Left ventricle myocardium superior (tissue), 1 donor: ENCODE results near the gene KRTAP10-10. TPM values are rescaled to one million over a fixed set of nuclear protein-coding genes. Genes with fewer than 3 reads are reported as not detected.

ENCODE experiments used
- total RNA-seq: library from RNA; stranded (reverse); fragmentation: NEBNext Ultra II Directional; extraction: Animal tissue kit (Norgen Biotek cat#: 25700); gene quantifications from one replicate; pipeline ENCODE4 v1.2.1, GENCODE V29; 2021
- donor health status: DM: no; HTN: yes; CAD: no; lungs with severe emphysema.

KRTAP10-10 gene
- total RNA-seq, 1 donor from 2014 or later, result not detected

Other genes with a start within 250 kb of the KRTAP10-10 start
- gene LRRC3, start 181.8 kb upstream of the KRTAP10-10 start, total RNA-seq, result 2.1 TPM
- gene KRTAP10-1, start 97.2 kb upstream of the KRTAP10-10 start, total RNA-seq, result not detected
- not detected for gene KRTAP10-2, start 85.9 kb upstream of the KRTAP10-10 start, total RNA-seq
- not detected for gene KRTAP10-3, start 78.6 kb upstream of the KRTAP10-10 start, total RNA-seq
- gene KRTAP10-4, start 63.6 kb upstream of the KRTAP10-10 start, total RNA-seq, result not detected
- gene KRTAP10-5, start 56.8 kb upstream of the KRTAP10-10 start, total RNA-seq, result not detected
- gene KRTAP10-6, start 44.9 kb upstream of the KRTAP10-10 start, total RNA-seq, result not detected
- not detected for gene KRTAP10-7, start 36.8 kb upstream of the KRTAP10-10 start, total RNA-seq
- gene KRTAP10-8, start 25.3 kb upstream of the KRTAP10-10 start, total RNA-seq, result not detected
- not detected for gene KRTAP10-9, start 10.3 kb upstream of the KRTAP10-10 start, total RNA-seq
- gene KRTAP10-11, start 9.1 kb downstream of the KRTAP10-10 start, total RNA-seq, result not detected
- gene KRTAP12-4, start 17.3 kb downstream of the KRTAP10-10 start, total RNA-seq, result not detected
- not detected for gene KRTAP12-3, start 20.6 kb downstream of the KRTAP10-10 start, total RNA-seq
- not detected for gene KRTAP12-2, start 29.6 kb downstream of the KRTAP10-10 start, total RNA-seq
- not detected for gene KRTAP12-1, start 44.8 kb downstream of the KRTAP10-10 start, total RNA-seq
- not detected for gene KRTAP10-12, start 59.8 kb downstream of the KRTAP10-10 start, total RNA-seq
- gene TSPEAR, start 74.2 kb downstream of the KRTAP10-10 start, total RNA-seq, result 2.7 TPM
- 70.0 TPM for gene UBE2G2, start 164.5 kb downstream of the KRTAP10-10 start, total RNA-seq
- gene SUMO3, start 180.7 kb downstream of the KRTAP10-10 start, total RNA-seq, result 72.2 TPM
- 143 TPM for gene PTTG1IP, start 236.3 kb downstream of the KRTAP10-10 start, total RNA-seq